ENCODE data around the gene CELSR3. TPM values are rescaled to one million over a fixed set of nuclear protein-coding genes. Genes with fewer than 3 reads are reported as not detected.

Gene CELSR3
- total RNA-seq, 1 donor from 2014 or later, result 16.0 TPM

DNA sequence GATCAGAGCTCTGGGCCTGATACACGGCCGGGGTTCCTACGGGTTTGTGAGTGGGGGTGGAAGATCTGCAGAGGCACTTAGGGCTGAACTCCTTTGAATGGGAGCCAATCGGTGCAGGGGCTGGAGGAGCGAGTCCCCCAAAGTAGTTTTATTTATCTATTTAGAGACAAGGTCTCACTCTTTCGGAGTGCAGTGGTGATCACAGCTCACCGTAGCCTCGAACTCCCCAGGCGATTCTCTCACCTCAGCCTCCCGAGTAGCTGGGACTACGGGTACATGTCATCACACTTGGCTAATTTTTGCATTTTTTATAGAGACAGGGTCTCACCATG, 1.6 kb upstream of the CELSR3 start:
- Mint-ChIP-seq H3K4me3 (ENCODE audit: low read depth) (peak overlapping the region; percentile 90), H3K36me3 (ENCODE audit: low read depth) (peaks cover 14% of the 10 kb centered on the region), H3K27me3 (ENCODE audit: low read depth) (peaks cover 8% of the 10 kb centered on the region), H3K9me3 (no peaks in the 10 kb centered on the region), H3K4me1 (ENCODE audit: low read depth) (peaks cover 10% of the 10 kb centered on the region), H3K27ac (peak overlapping the region; percentile 99)
- DNase-seq (ENCODE audit: low spot score), result no peak
- intact Hi-C loops (cut with micrococcal nuclease), result loop anchor here (1.0 to 5.0 kb wide), 3 partner anchors 8 to 253 kb away; partner anchors contain the start of genes ARIH2 and NCKIPSD

DNA sequence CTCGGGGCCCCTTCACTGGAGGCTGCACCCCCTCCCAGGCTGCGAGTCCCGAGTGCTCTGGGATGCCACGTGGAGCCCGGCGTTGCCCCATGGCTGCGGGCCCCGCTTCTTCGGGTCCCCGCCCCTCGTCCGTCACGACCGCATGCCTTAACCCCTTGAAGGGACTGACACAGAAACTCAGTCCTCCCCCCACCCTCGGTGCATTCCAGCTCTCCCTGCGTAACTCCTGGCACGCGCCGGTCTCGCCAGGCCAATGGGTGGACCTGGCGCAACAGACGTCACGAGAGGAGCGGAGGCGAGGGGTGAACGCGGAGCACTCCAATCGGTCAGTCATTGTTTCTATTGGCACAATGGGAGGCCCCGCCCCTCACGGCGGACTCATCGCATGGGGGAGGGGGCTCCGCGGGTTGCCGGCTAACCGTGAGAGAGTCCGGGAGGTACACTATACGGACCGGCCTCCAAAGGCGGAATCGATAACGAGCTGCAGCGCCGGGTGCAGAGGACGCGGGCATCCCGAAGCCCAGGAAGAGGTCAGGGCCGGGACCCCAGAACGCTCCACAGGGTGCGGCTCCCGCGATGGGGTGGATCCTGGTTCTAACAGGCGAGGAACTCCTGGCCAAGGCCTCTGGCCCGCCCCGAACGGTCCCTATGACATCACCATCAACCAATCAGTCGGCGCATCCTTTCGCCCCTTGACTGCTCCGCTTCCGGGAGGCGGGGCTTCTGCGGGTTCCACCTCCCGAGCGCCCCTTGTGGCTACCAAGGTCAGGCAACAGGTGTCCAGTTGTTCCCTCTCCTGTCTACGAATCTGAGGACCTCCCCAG, 1.0 kb upstream of the CELSR3 start:
- DNase-seq (ENCODE audit: low spot score), result peak; percentile 94
- H3K9me3 Mint-ChIP-seq, result no peaks in the 10 kb centered on the region
- H3K27ac Mint-ChIP-seq, result peak overlapping the region; percentile 99
- peak overlapping the region; percentile 90 for H3K4me3 Mint-ChIP-seq (ENCODE audit: low read depth)
- peaks cover 10% of the 10 kb centered on the region for H3K4me1 Mint-ChIP-seq (ENCODE audit: low read depth)
- peaks cover 14% of the 10 kb centered on the region for H3K36me3 Mint-ChIP-seq (ENCODE audit: low read depth)
- H3K27me3 Mint-ChIP-seq (ENCODE audit: low read depth), result peaks cover 8% of the 10 kb centered on the region
- intact Hi-C loops (cut with micrococcal nuclease), result loop anchor here (1.0 to 5.0 kb wide), 6 partner anchors 7 to 254 kb away; partner anchors contain the start of genes ARIH2, IP6K2 and NCKIPSD

DNA sequence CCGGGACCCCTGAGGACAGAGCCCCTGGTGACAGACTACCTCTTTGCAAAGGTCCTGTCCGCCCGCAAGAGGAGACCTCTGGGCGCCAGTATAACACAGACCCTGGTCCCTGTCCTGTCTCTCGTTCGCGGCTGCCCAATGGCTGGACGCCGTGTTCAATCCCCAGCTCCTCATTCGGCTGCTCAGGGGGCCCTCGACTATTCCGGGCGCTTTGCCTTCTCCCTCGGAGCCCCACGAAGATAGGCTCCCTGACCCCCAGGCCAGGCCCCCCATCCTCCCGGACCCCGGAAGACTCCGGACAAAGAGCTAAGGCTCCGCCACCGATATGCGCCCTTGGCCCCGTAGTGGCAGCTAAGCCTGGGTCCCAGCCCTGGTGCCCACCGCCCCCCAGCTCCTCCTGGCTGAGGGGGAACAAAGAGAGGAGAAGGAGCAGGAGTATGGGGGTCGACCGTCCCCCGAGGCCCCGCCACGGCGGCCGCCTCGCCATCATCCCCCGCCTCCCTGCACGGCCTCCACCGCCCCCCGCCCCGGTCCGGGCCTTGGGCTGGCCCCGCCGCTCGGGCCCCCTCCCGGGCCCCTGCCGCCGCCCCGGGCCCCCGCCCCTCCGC, 437 bp downstream of the CELSR3 start:
- Mint-ChIP-seq H3K27me3 (ENCODE audit: low read depth) (peaks cover 8% of the 10 kb centered on the region), H3K4me1 (ENCODE audit: low read depth) (peaks cover 10% of the 10 kb centered on the region), H3K4me3 (ENCODE audit: low read depth) (peak overlapping the region; percentile 46), H3K36me3 (ENCODE audit: low read depth) (peaks cover 8% of the 10 kb centered on the region), H3K9me3 (no peaks in the 10 kb centered on the region), H3K27ac (no peak overlapping the region)
- intact Hi-C loops (cut with micrococcal nuclease), result loop anchor here (2.0 to 5.0 kb wide), 2 partner anchors 189 to 255 kb away; partner anchors contain the start of gene ARIH2
- DNase-seq (ENCODE audit: low spot score), result no peak

DNA sequence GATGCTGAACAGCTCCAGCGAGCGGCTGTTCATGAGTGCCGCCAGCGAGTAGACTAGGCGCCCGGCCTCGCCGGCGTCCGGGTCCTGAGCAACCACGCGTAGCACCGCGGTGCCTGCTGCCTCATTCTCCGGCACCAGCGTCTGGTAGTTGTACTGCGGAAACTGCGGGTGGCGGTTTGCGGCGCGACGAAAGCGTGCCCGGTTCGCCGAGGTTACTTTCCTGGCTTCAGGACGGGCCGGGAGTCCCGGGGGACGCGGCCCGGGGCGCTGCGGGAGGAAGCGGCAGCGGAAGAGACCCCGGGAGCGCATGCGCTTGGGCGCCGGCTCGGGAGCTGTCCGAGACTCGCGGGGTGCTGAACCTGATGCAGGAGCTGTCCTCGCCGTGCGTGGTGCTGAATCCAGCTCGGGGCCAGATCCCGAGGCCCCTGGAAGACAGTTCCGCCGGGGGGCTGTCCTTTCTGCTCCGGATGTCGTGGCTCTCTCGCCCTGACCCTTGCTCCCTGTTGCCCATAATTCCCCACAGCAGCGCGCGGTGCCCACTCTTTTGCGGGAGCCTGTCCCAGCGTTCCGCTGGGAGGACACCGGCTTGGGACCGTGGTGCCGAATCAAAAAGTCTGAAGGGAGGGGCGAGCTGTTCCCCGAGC, 1.1 kb downstream of the CELSR3 start:
- Mint-ChIP-seq H3K27me3 (ENCODE audit: low read depth) (peaks cover 8% of the 10 kb centered on the region), H3K9me3 (no peaks in the 10 kb centered on the region), H3K4me1 (ENCODE audit: low read depth) (peaks cover 10% of the 10 kb centered on the region), H3K4me3 (ENCODE audit: low read depth) (peak overlapping the region; percentile 46), H3K36me3 (ENCODE audit: low read depth) (peaks cover 8% of the 10 kb centered on the region), H3K27ac (no peak overlapping the region)
- intact Hi-C loops (cut with micrococcal nuclease), result loop anchor here (2.0 to 5.0 kb wide), 2 partner anchors 189 to 256 kb away; partner anchors contain the start of gene ARIH2
- peak; percentile 78 for DNase-seq (ENCODE audit: low spot score)

DNA sequence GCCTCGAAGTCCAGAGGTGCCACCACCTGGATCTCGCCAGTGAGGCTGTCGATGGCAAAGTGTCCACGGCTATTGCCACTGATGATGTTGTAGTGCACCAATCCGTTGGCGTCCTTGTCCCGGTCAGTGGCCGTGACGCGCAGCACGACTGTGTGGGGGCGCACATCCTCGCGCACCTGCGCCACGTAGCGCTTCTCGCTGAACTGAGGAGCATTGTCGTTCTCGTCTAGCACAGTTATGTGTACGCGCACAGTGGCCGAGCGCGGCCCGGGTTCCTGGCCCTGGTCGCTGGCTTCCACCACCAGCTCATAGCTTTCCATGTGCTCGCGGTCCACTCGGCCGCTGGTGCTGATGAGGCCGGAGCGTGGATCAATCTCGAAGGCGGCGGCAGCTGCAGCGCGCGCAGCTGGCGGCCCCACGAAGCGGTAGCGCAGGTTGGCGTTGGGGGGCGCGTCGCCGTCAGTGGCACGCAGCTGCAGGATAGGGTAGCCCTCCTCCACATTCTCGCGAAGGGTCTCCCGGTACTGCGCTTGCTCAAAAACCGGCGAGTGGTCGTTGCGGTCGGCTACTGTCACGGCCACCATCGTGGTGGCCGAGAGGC, 1.8 kb downstream of the CELSR3 start:
- Mint-ChIP-seq H3K4me3 (ENCODE audit: low read depth) (no peak overlapping the region), H3K4me1 (ENCODE audit: low read depth) (peaks cover 10% of the 10 kb centered on the region), H3K27me3 (ENCODE audit: low read depth) (peaks cover 8% of the 10 kb centered on the region), H3K9me3 (no peaks in the 10 kb centered on the region), H3K36me3 (ENCODE audit: low read depth) (peaks cover 3% of the 10 kb centered on the region), H3K27ac (no peak overlapping the region)
- intact Hi-C loops (cut with micrococcal nuclease), result loop anchor here (5.0 kb wide), 1 partner anchor 256 kb away; the partner anchor contains the start of gene ARIH2
- DNase-seq (ENCODE audit: low spot score), result no peak

DNA sequence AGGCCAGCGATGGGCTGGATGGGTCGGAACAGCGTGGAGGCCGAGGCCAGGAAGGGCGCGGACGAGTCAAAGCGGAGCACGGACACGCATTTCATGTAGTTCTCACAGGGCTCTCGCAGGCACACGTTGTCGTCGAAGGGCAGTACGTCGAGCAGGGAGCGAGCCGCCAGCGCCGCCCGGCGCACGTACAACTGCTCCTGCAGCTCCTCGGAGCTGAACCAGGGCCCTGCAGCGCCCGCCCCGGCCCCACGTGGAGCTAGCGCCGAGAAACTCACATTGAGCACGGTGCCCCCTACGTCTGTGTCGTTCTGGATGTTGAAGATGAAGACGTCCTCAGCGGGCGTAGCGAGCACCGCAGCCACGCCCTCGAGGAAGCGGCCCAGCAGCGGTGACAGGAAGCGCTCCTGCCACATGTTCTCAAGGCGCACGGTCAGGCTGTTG, 5.8 kb downstream of the CELSR3 start:
- peaks cover 13% of the 10 kb centered on the region for H3K36me3 Mint-ChIP-seq (ENCODE audit: low read depth)
- intact Hi-C loops (cut with micrococcal nuclease), result loop anchor here (1.0 to 5.0 kb wide), 4 partner anchors 7 to 470 kb away; partner anchors contain the start of genes CDC25A and SLC26A6
- H3K27ac Mint-ChIP-seq, result peak overlapping the region; percentile 64
- peak; percentile 30 for DNase-seq (ENCODE audit: low spot score)
- H3K4me1 Mint-ChIP-seq (ENCODE audit: low read depth), result peaks cover 6% of the 10 kb centered on the region
- peaks cover 4% of the 10 kb centered on the region for H3K27me3 Mint-ChIP-seq (ENCODE audit: low read depth)
- H3K4me3 Mint-ChIP-seq (ENCODE audit: low read depth), result peak overlapping the region; percentile 75
- no peaks in the 10 kb centered on the region for H3K9me3 Mint-ChIP-seq

DNA sequence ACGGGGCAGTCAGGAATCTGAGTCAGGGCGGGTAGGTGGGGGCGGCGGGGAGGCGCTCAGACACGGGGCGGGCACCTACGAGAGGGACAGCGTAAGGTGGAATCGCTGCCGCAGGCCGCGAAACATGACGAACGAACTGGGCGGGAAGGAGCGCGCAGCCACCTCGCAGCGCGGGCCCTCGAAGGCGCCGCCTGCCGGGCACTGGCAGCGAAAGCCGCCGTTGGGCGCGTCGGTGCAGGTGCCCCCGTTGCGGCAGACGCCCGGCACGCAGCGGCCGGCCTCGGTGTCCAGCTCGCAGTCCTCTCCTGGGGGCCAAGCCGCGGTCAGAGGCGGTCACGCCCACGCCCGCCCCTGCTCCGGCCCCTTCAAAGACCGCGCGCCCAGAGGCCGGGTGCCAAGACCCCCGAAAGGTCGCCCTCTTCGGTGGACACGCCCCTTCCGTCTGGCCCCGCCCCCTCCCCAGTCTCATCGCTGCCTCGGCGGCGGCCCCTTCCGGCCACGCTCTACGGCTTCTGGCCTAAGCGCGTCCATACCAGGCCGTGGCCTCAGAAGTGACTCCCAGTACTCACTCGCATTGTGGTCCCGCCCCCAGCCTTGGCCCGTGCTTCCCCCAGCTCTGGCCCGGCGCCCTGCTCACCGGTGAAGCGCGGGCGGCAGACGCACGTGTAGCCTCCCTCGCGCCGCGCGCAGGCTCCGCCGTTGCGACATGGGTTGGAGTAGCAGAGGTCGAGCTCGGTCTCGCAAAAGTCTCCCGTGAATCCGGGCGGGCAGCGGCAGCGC, 6.4 kb downstream of the CELSR3 start:
- Mint-ChIP-seq H3K27me3 (ENCODE audit: low read depth) (peaks cover 1% of the 10 kb centered on the region), H3K4me1 (ENCODE audit: low read depth) (peaks cover 5% of the 10 kb centered on the region), H3K36me3 (ENCODE audit: low read depth) (peaks cover 13% of the 10 kb centered on the region), H3K9me3 (no peaks in the 10 kb centered on the region), H3K4me3 (ENCODE audit: low read depth) (peak overlapping the region; percentile 80), H3K27ac (peak overlapping the region; percentile 89)
- intact Hi-C loops (cut with micrococcal nuclease), result loop anchor here (1.0 to 5.0 kb wide), 4 partner anchors 8 to 469 kb away; partner anchors contain the start of genes CDC25A and SLC26A6
- DNase-seq (ENCODE audit: low spot score), result peak; percentile 82

DNA sequence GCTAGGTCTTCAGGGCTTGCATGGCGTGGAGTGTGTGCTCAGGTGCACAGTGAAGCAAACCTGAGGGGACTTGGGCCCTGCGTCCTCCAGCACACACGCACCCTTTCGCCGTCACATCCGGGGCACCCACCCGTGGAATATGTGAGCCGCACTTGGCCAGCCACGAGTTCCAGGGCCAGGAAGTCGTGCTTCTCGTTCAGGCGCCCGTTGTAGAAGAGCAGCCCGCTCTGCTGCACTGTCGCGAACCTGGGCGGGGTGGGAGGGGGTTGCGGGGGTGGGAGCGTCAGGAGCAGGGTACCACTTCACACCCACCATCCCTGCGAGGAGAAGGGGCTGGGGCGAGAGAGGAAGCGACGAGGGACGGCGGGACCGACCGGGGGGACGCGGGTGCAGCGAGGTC, 7.1 kb downstream of the CELSR3 start:
- no peaks in the 10 kb centered on the region for H3K9me3 Mint-ChIP-seq
- peaks cover 5% of the 10 kb centered on the region for H3K4me1 Mint-ChIP-seq (ENCODE audit: low read depth)
- H3K4me3 Mint-ChIP-seq (ENCODE audit: low read depth), result peak overlapping the region; percentile 80
- H3K27ac Mint-ChIP-seq, result peak overlapping the region; percentile 89
- H3K27me3 Mint-ChIP-seq (ENCODE audit: low read depth), result peaks cover 1% of the 10 kb centered on the region
- peaks cover 13% of the 10 kb centered on the region for H3K36me3 Mint-ChIP-seq (ENCODE audit: low read depth)
- intact Hi-C loops (cut with micrococcal nuclease), result loop anchor here (1.0 to 5.0 kb wide), 4 partner anchors 9 to 468 kb away; partner anchors contain the start of genes CDC25A and SLC26A6
- DNase-seq (ENCODE audit: low spot score), result peak; percentile 52

DNA sequence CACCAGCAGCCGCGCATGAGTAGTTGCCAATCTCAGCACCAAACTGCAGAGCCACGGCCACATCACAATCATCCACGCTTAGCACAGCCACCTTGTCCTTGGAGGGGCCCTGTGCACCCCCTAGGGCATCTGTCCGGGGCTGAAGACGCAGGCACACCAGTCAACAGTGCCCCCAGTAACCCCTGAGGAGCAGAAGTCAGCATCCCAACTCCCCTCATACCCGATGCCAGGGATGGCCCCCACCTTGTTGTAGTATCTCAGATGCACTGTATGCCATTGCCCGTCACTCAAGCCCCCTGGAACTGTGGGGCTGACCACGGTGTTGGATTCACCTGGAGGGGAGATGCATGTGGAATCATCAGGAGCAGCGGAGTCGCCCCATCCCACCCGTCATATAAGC, 7.6 kb downstream of the CELSR3 start:
- H3K9me3 Mint-ChIP-seq, result no peaks in the 10 kb centered on the region
- peak overlapping the region; percentile 81 for H3K27ac Mint-ChIP-seq
- H3K27me3 Mint-ChIP-seq (ENCODE audit: low read depth), result peaks cover 1% of the 10 kb centered on the region
- H3K4me1 Mint-ChIP-seq (ENCODE audit: low read depth), result peaks cover 5% of the 10 kb centered on the region
- H3K36me3 Mint-ChIP-seq (ENCODE audit: low read depth), result peaks cover 13% of the 10 kb centered on the region
- DNase-seq (ENCODE audit: low spot score), result no peak
- intact Hi-C loops (cut with micrococcal nuclease), result loop anchor here (5.0 kb wide), 1 partner anchor 468 kb away; the partner anchor contains the start of gene CDC25A
- peak overlapping the region; percentile 80 for H3K4me3 Mint-ChIP-seq (ENCODE audit: low read depth)

DNA sequence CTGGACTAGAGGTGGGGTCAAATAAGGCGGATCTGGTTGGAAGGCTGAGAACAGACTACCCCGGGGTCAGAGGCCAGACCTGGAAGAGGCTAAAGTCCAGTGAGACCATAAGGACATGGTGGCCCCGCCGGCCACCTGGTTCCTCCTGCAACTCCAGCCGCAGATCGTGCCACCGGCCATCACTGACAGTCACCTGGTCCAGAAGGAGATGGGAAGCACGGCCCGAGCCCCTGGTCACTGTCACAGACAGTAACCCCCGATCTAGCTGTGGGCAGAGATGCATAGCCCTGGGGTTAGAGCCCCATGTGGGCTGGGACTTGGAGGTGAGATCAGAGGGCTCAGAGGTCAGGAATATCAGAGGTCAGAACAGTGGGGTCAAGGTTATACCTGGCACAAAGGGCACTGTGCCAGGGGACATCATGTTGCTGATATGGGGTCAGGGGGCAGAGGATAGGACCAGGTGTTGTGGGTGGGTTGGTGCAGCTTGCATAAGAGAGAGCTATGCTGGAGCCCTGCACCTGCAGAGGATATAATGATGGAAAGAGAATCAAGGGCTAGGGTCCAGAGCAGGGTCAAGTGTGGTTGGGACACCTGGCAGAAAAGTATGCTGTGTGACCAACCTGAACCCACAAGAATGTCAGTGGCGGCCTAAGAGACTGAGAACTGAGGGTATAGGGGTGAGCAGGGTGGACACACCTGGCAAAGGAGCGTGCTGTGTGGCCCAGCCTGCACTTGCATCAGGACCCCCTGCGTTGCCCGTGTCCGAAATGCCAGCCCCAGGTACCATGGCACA, 9.6 kb downstream of the CELSR3 start:
- peak overlapping the region; percentile 3 for H3K4me3 Mint-ChIP-seq (ENCODE audit: low read depth)
- intact Hi-C loops (cut with micrococcal nuclease), result no loop called here
- no peaks in the 10 kb centered on the region for H3K27me3 Mint-ChIP-seq (ENCODE audit: low read depth)
- peaks cover 13% of the 10 kb centered on the region for H3K36me3 Mint-ChIP-seq (ENCODE audit: low read depth)
- peak overlapping the region; percentile 1 for H3K27ac Mint-ChIP-seq
- peaks cover 5% of the 10 kb centered on the region for H3K4me1 Mint-ChIP-seq (ENCODE audit: low read depth)
- DNase-seq (ENCODE audit: low spot score), result no peak
- H3K9me3 Mint-ChIP-seq, result no peaks in the 10 kb centered on the region

DNA sequence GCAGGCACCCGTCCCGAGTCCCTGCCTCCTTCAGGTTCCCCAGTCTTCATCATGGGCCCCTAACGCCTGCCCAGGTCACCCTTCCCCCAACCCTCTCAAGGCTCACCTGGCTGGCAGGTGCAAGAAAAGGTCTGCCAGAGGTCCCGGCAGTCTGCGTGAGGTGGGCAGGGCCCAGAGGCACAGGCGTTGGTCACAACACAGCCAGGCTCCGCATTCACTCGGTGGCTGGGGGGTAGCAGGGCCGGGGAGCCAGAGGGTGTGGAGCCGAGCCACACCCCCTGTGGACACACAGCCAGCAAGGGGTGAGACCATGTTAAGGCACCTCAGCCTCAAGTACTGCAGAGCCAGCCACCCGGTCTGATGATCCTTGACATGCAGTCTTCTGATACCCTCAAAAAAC, 10.9 kb downstream of the CELSR3 start:
- intact Hi-C loops (cut with micrococcal nuclease), result no loop called here
- no peak for DNase-seq (ENCODE audit: low spot score)
- H3K36me3 Mint-ChIP-seq (ENCODE audit: low read depth), result peaks cover 13% of the 10 kb centered on the region
- H3K27me3 Mint-ChIP-seq (ENCODE audit: low read depth), result no peaks in the 10 kb centered on the region
- H3K4me1 Mint-ChIP-seq (ENCODE audit: low read depth), result peaks cover 5% of the 10 kb centered on the region
- H3K4me3 Mint-ChIP-seq (ENCODE audit: low read depth), result no peak overlapping the region
- H3K9me3 Mint-ChIP-seq, result no peaks in the 10 kb centered on the region
- no peak overlapping the region for H3K27ac Mint-ChIP-seq
